Measurements from ENCODE around the gene GOLGA8N. TPM values are rescaled to one million over a fixed set of nuclear protein-coding genes. Genes with fewer than 3 reads are reported as not detected.

The GOLGA8N gene
- total and polyA plus RNA-seq, 2 of the 8 experiments (the other 6 are each of a cell fraction or from before 2014, with no cell fraction given), result 0.54 to 0.99 TPM

- no peak overlapping the region for H4K8ac ChIP-seq (ENCODE audit: extremely low read depth, insufficient read depth, low read length)
- H4K91ac ChIP-seq (replicated peaks; ENCODE audit: insufficient read length, low read length), result no peak overlapping the region
- H3K79me2 ChIP-seq (ENCODE audit: control insufficient read depth in 1 of 2, insufficient read depth in 2 of 2, low read length in 2 of 2), result no peaks in the 10 kb centered on the region
- H3K23ac ChIP-seq (ENCODE audit: insufficient read length), result no peak overlapping the region
- H3K36me3 ChIP-seq (ENCODE audit: control insufficient read depth in 2 of 4, insufficient read depth in 4 of 4, low read length in 3 of 4), result peaks cover 0 to 8% (median under 1%) of the 10 kb centered on the region in 4 experiments; a peak in 3 of 8 replicates
- POLR2A ChIA-PET (ENCODE audit: partially characterized antibody), result interaction anchor here (2.7 kb wide), 1 partner anchor 8 kb away, joined by 14 read pairs; the partner anchor contains the start of gene SCG5
- no peak overlapping the region for H3K4me3 ChIP-seq (ENCODE audit: extremely low read depth in 1 of 4, insufficient read depth in 2 of 4, low read depth in 3 of 4, low read length in 4 of 4)
- H2BK15ac ChIP-seq (ENCODE audit: low read length), result no peak overlapping the region
- no peak overlapping the region for H3K14ac ChIP-seq (ENCODE audit: insufficient read length)
- no peak overlapping the region for H3K4me2 ChIP-seq (ENCODE audit: insufficient read depth in 1 of 2, low read depth in 2 of 2, low read length in 2 of 2)
- no peak overlapping the region for H2AK5ac ChIP-seq (ENCODE audit: low read depth, low read length)
- H4K5ac ChIP-seq (ENCODE audit: insufficient read length, low read depth, low read length), result no peak overlapping the region
- no peaks in the 10 kb centered on the region for H3K9me3 ChIP-seq (ENCODE audit: insufficient read depth in 2 of 2, low read depth in 1 of 2, low read length in 1 of 2)
- H3K56ac ChIP-seq (replicated peaks; ENCODE audit: insufficient read length, low read depth, low read length), result no peak overlapping the region
- no peak overlapping the region for H3K9ac ChIP-seq (replicated peaks in 1 of 4; ENCODE audit: extremely low read depth in 1 of 4, low read depth in 3 of 4, low read length in 3 of 4)
- H3K4me1 ChIP-seq (replicated peaks in 1 of 4; ENCODE audit: control insufficient read depth in 3 of 4, insufficient read depth in 4 of 4, low read length in 3 of 4), result peaks cover 0 to 6% (median 2%) of the 10 kb centered on the region in 4 experiments; a peak in 4 of 7 replicates
- H2BK20ac ChIP-seq (ENCODE audit: low read length), result no peak overlapping the region
- H3K4ac ChIP-seq (replicated peaks; ENCODE audit: insufficient read length, low read depth, low read length), result no peak overlapping the region
- H2AFZ ChIP-seq (ENCODE audit: low read length), result no peak overlapping the region
- no peak overlapping the region for H2BK120ac ChIP-seq (replicated peaks; ENCODE audit: low read depth, low read length)
- no peaks in the 10 kb centered on the region for H3K27me3 ChIP-seq (replicated peaks in 1 of 4; ENCODE audit: control insufficient read depth in 3 of 4, extremely low read depth in 1 of 4, insufficient read depth in 3 of 4, low read length in 3 of 4)
- no peak overlapping the region for H3K27ac ChIP-seq (ENCODE audit: low read depth, low read length)
- H2BK5ac ChIP-seq (ENCODE audit: low read depth, low read length), result no peak overlapping the region
- H3K23me2 ChIP-seq (ENCODE audit: low read depth, low read length), result no peaks in the 10 kb centered on the region
- H2BK12ac ChIP-seq (ENCODE audit: low read depth, low read length), result no peak overlapping the region
- no peaks in the 10 kb centered on the region for H3K79me1 ChIP-seq (ENCODE audit: low read depth, low read length)
- no peak overlapping the region for H3K18ac ChIP-seq (ENCODE audit: extremely low read depth, low read length)
- CTCF ChIA-PET (ENCODE audit: partially characterized antibody), result interaction anchor here (0.6 to 4.8 kb wide), 25 partner anchors 8 to 686 kb away, joined by 3 to 48 read pairs (median 4); partner anchors contain the start of gene SCG5
- H4K20me1 ChIP-seq (replicated peaks in 1 of 2; ENCODE audit: control insufficient read depth in 1 of 2, insufficient read depth in 2 of 2, low read length in 2 of 2), result no peaks in the 10 kb centered on the region
- FAIRE-seq, result no peak
- no peak for DNase-seq (ENCODE audit: low read depth in 1 of 2, low spot score in 2 of 2)
- WGBS, 2 experiments (ENCODE audit: extremely low coverage in 1 of 2, insufficient coverage in 1 of 2, insufficient read length in 1 of 2, insufficient replicate concordance in 2 of 2, low coverage in 1 of 2, low lambda C conversion rate in 2 of 2, missing lambda C conversion rate in 1 of 2), result 79% methylated on average over 5 of the region's 5 CpGs; no CpG with 5 or more reads in 1 of the 2 experiments
- TF ChIP-seq GTF2F1 (IDR thresholded peaks at IDR 0.05; ENCODE audit: borderline replicate concordance, low read depth, low read length), result no peak
- peak; percentile 45 to 59 for TF ChIP-seq RAD21 (IDR thresholded peaks at IDR 0.05 in 1 of 2, conservative IDR thresholded peaks at IDR 0.05 in 1 of 2; ENCODE audit: low read depth in 2 of 2, low read length in 2 of 2)
- TF ChIP-seq JUN (IDR thresholded peaks at IDR 0.05; ENCODE audit: low read depth, low read length), result no peak
- no peak for TF ChIP-seq TCF12 (IDR thresholded peaks at IDR 0.05; ENCODE audit: low read depth, low read length)
- TF ChIP-seq SIN3A (conservative IDR thresholded peaks at IDR 0.05 in 1 of 2, IDR thresholded peaks at IDR 0.05 in 1 of 2; ENCODE audit: low read depth in 1 of 2, low read length in 2 of 2), result no peak
- no peak for TF ChIP-seq RXRA (IDR thresholded peaks at IDR 0.05; ENCODE audit: insufficient read depth, low read depth, low read length)
- TF ChIP-seq E2F6 (IDR thresholded peaks at IDR 0.05), result no peak
- TF ChIP-seq SP4 (IDR thresholded peaks at IDR 0.05; ENCODE audit: low read length), result no peak
- no peak for TF ChIP-seq CHD1 (IDR thresholded peaks at IDR 0.05; ENCODE audit: low read depth, low read length)
- TF ChIP-seq NANOG (IDR thresholded peaks at IDR 0.05; ENCODE audit: insufficient read depth, low read depth, low read length, poor library complexity, severe bottlenecking), result no peak
These were observed 56.1 kb downstream of the GOLGA8N start for GRCh38 chr15:32649342-32649741.

Data from H1 (cell line).